PFSK-1 (cell line): Measurements from ENCODE around the gene IGSF1. TPM values are rescaled to one million over a fixed set of nuclear protein-coding genes. Genes with fewer than 3 reads are reported as not detected.

Experiments
- FOXP2 ChIP-seq: optimal IDR thresholded peaks from 2 replicates; pipeline ENCODE3; 2011; ENCODE audit warnings: borderline replicate concordance, control low read depth, inconsistent platforms; ENCODE audit not compliant: insufficient read depth; ENCODE audit errors: extremely low read length, extremely low read depth
- POLR2AphosphoS5 ChIP-seq: IDR thresholded peaks from 2 replicates; pipeline ENCODE4 v1.6.1; 2012; ENCODE audit warnings: low read depth, mild to moderate bottlenecking, control low read depth, low read length, moderate library complexity
- SIN3A ChIP-seq: IDR thresholded peaks from 2 replicates; pipeline ENCODE4 v1.6.1; 2012; ENCODE audit warnings: mild to moderate bottlenecking, low read length, moderate library complexity, borderline replicate concordance; ENCODE audit not compliant: insufficient read depth
- TAF1 ChIP-seq: IDR thresholded peaks from 2 replicates; pipeline ENCODE4 v1.6.1; 2012; ENCODE audit warnings: low read length, control low read depth, borderline replicate concordance; ENCODE audit not compliant: insufficient read depth
- polyA plus RNA-seq: library from polyadenylated mRNA; unstranded; fragments of >200 nt; gene quantifications from one replicate; pipeline ENCODE4 v1.2.1, GENCODE V29; 2012; ENCODE audit warnings: low read depth, missing spikeins; ENCODE audit not compliant: insufficient read length
- TF ChIP-seq, protein P1 (sequence below), 2 experiments: IDR thresholded peaks; 2 replicates each; pipeline versions ENCODE4 v1.6.1 to v1.8.0; 2011 to 2012; ENCODE audit warnings: low read depth in 2 of 2, low read length in 2 of 2, control low read depth in 1 of 2, inconsistent platforms in 1 of 2, mild to moderate bottlenecking in 1 of 2, moderate library complexity in 1 of 2; ENCODE audit not compliant: insufficient read depth in 1 of 2

Gene IGSF1
- not detected for polyA plus RNA-seq

DNA sequence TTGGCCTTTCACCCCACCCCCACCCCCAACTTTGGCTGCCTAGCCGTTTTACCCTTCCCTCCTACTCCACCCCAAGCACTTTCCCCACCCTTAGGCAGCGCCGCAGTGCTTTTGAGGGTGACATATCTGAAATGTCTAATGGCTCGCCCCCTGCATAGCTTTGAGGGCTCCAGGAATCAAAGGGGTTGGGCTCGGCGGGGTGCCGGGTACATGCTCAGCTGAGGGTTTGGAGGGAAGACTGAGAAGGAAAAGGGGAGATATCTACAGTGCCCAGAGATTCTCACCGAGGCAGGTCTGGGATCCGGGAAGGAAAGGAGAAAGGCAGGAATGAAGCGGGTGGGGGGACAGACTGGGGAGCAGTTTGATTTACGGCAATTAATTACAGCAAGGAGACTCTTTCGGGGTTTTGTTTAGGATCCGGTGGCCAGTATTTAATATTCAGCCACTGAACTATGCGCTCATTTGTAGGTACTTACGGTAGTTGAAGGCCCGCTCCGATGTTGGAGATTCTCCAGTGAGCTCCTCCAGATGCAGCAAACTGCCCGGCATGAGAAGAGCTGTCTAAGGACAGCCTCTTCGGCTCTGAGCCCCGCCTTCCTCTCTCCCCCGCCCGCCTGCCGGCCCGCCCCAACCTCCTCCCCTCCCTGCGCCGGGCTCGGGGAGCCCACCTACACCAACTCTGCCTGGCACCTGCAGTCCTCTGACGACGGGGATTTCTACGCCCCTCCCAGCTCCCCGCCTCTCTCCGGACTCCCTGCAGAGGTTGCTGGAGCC is at the start of gene IGSF1:
TSS of gene IGSF1 (minus strand) at position 569 of the 774 bp plus-strand sequence. CDS start 2,632 bp downstream, outside the sequence.
- TF ChIP-seq TAF1 (no peak), SIN3A (no peak), FOXP2 (no peak), POLR2AphosphoS5 (no peak)
- TF ChIP-seq, protein P1, sequence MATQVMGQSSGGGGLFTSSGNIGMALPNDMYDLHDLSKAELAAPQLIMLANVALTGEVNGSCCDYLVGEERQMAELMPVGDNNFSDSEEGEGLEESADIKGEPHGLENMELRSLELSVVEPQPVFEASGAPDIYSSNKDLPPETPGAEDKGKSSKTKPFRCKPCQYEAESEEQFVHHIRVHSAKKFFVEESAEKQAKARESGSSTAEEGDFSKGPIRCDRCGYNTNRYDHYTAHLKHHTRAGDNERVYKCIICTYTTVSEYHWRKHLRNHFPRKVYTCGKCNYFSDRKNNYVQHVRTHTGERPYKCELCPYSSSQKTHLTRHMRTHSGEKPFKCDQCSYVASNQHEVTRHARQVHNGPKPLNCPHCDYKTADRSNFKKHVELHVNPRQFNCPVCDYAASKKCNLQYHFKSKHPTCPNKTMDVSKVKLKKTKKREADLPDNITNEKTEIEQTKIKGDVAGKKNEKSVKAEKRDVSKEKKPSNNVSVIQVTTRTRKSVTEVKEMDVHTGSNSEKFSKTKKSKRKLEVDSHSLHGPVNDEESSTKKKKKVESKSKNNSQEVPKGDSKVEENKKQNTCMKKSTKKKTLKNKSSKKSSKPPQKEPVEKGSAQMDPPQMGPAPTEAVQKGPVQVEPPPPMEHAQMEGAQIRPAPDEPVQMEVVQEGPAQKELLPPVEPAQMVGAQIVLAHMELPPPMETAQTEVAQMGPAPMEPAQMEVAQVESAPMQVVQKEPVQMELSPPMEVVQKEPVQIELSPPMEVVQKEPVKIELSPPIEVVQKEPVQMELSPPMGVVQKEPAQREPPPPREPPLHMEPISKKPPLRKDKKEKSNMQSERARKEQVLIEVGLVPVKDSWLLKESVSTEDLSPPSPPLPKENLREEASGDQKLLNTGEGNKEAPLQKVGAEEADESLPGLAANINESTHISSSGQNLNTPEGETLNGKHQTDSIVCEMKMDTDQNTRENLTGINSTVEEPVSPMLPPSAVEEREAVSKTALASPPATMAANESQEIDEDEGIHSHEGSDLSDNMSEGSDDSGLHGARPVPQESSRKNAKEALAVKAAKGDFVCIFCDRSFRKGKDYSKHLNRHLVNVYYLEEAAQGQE (IDR thresholded peaks at IDR 0.05; ENCODE audit: insufficient read depth in 1 of 2, low read depth in 2 of 2, low read length in 2 of 2): no peak

- TF ChIP-seq, protein P1 (IDR thresholded peaks at IDR 0.05; ENCODE audit: insufficient read depth in 1 of 2, low read depth in 2 of 2, low read length in 2 of 2): no peak
- no peak for TF ChIP-seq SIN3A
Observed at GRCh38 chrX:131332331-131332730, 43.2 kb upstream of the IGSF1 start.

- TF ChIP-seq POLR2AphosphoS5 (no peak), FOXP2 (no peak), SIN3A (no peak), TAF1 (no peak)
- TF ChIP-seq, protein P1 (IDR thresholded peaks at IDR 0.05; ENCODE audit: insufficient read depth in 1 of 2, low read depth in 2 of 2, low read length in 2 of 2): no peak
Observed at GRCh38 chrX:131331152-131331551, 42.0 kb upstream of the IGSF1 start.

DNA sequence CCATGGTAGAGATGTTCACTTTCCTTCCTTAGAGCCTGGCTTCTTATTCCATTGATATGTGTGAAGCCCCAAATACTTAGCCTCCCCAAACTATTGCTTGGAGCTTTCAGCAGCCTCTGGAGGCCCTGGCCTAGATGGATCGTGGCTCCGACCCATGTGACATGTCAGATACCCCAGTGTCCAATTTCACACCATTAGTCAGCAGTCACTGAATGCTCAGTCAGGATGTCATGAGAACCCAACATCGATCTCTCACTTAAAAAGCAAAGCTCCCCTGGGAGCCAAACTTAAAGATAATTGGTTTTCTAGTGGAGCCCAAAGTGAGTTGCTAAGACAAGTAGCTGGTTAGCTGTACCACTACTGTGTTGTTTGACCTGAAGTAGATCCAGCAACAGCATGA is 41.6 kb upstream of the IGSF1 start:
- TF ChIP-seq SIN3A (no peak), TAF1 (no peak), POLR2AphosphoS5 (no peak), FOXP2 (no peak)
- TF ChIP-seq, protein P1 (IDR thresholded peaks at IDR 0.05; ENCODE audit: insufficient read depth in 1 of 2, low read depth in 2 of 2, low read length in 2 of 2): no peak

DNA sequence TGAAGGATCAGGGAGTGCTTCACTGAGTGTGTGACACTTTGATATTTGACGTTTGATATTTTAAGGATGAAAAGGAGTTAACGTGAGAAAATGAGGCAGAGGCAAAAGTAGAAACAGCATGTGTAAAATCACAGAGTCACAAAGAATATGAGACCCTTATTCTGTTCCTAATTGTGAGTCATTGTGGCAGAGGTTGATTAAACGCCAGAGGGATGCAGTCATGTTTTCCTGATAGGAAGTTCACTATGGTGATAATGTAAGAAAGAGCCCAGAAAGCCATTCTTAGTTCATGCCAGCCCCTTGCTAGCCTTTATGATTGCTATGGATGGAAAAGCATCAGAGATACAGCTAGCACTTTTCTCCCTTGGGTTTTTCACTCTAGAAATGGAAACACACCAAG is 33.5 kb upstream of the IGSF1 start:
- TF ChIP-seq TAF1: no peak
- no peak for TF ChIP-seq SIN3A
- TF ChIP-seq, protein P1 (IDR thresholded peaks at IDR 0.05; ENCODE audit: insufficient read depth in 1 of 2, low read depth in 2 of 2, low read length in 2 of 2): no peak
- no peak for TF ChIP-seq POLR2AphosphoS5
- TF ChIP-seq FOXP2: no peak
